Esophagus muscularis mucosa (tissue), 4 donors: ENCODE results near the gene COG3. TPM values are rescaled to one million over a fixed set of nuclear protein-coding genes. Genes with fewer than 3 reads are reported as not detected.

Experiments used
- DNase-seq: peaks from one replicate; pipeline ENCODE4 v3.0.0-alpha.2; 2017; ENCODE audit errors: extremely low spot score
- H3K27ac ChIP-seq, 4 donors: fragments of 200-600 bp; sonication (generic); replicated peaks in 1 of 4; 1 replicate in 3 of 4; 2 replicates in 1 of 4; pipeline ENCODE4 v1.5.1; 2016 to 2019; ENCODE audit warnings: mild to moderate bottlenecking in 1 of 4
- H3K27me3 ChIP-seq, 4 donors: fragments of 200-600 bp; sonication (generic); one replicate each; pipeline versions ENCODE4 v1.5.1 to v1.6.0; 2016 to 2019
- H3K36me3 ChIP-seq, 4 donors: fragments of 200-600 bp; sonication (generic); one replicate each; pipeline ENCODE4 v1.5.1; 2016 to 2019
- H3K4me1 ChIP-seq, 4 donors: fragments of 200-600 bp; sonication (generic); one replicate each; pipeline ENCODE4 v1.5.1; 2016 to 2019
- H3K4me3 ChIP-seq, 4 donors: fragments of 200-600 bp; sonication (generic); 1 replicate in 2 of 4; 2 replicates in 2 of 4; pipeline ENCODE4 v1.5.1; 2016 to 2019; ENCODE audit warnings: mild to moderate bottlenecking in 4 of 4, moderate library complexity in 1 of 4
- H3K9me3 ChIP-seq, 4 donors: fragments of 200-600 bp; sonication (generic); 1 replicate in 3 of 4; 2 replicates in 1 of 4; pipeline ENCODE4 v1.5.1; 2016 to 2019
- CTCF ChIP-seq, 3 experiments: fragments of 200-600 bp in 2 of 3; fragments of 450-650 bp in 1 of 3; sonication (generic) in 2 of 3; IDR thresholded peaks; one replicate each; pipeline ENCODE4 v1.5.1; 2017 to 2019; ENCODE audit warnings: antibody characterized with exemption in 3 of 3, mild to moderate bottlenecking in 2 of 3, moderate library complexity in 1 of 3
- EP300 ChIP-seq: sonication (generic); formaldehyde crosslinking; IDR thresholded peaks from one replicate; pipeline ENCODE4 v1.6.1; 2017; ENCODE audit warnings: antibody characterized with exemption
- POLR2A ChIP-seq: fragments of 450-650 bp; IDR thresholded peaks from one replicate; pipeline ENCODE4 v1.6.1; 2017; ENCODE audit warnings: antibody characterized with exemption, moderate library complexity, mild to moderate bottlenecking, low read depth
- POLR2AphosphoS5 ChIP-seq, 2 donors: sonication (generic); formaldehyde crosslinking; IDR thresholded peaks; one replicate each; pipeline ENCODE4 v1.6.1; 2017; ENCODE audit warnings: antibody characterized with exemption in 2 of 2
- WGBS: methylation state at CpG from one replicate; pipeline ENCODE4 v1.1.5; 2018; 5-methylcytosine and 5-hydroxymethylcytosine counted together
- intact Hi-C: fragments of 100-400 bp; cut with DNase I; formaldehyde crosslinking; loops from one replicate; pipeline ENCODE4 v1.15.1; 2023
- total RNA-seq, 4 donors: library from RNA; depleted of rRNA; stranded (reverse); fragments of >200 nt; gene quantifications; one replicate each; pipeline versions ENCODE4 v1.1.0 to v1.2.1, GENCODE V29; 2016

COG3 gene
- total RNA-seq, 4 donors from 2014 or later, result 17.7 to 28.2 (median 21.3) TPM

GRCh38 chr13:45542878-45543277, 78.1 kb downstream of the COG3 start:
- DNase-seq, result peak; percentile 77
- 97% methylated on average over 3 of the region's 5 CpGs for WGBS
- Histone ChIP-seq H3K27me3 (no peaks in the 10 kb centered on the region), H3K4me3 (no peak overlapping the region), H3K4me1 (no peaks in the 10 kb centered on the region), H3K36me3 (peaks cover 0 to 3% (median under 1%) of the 10 kb centered on the region in 4 donors), H3K9me3 (no peaks in the 10 kb centered on the region), H3K27ac (no peak overlapping the region)
- intact Hi-C loops, result no loop called here
- TF ChIP-seq CTCF (IDR thresholded peaks at IDR 0.05) (no peak), POLR2AphosphoS5 (IDR thresholded peaks at IDR 0.05) (no peak), EP300 (no peak), POLR2A (no peak)

- Histone ChIP-seq H3K36me3 (no peaks in the 10 kb centered on the region), H3K4me3 (no peak overlapping the region), H3K27me3 (peaks cover 0 to 8% (median 0%) of the 10 kb centered on the region in 4 donors), H3K4me1 (no peaks in the 10 kb centered on the region), H3K9me3 (no peaks in the 10 kb centered on the region), H3K27ac (no peak overlapping the region)
- peak; percentile 83 for DNase-seq
- 86% methylated on average over 2 of the region's 2 CpGs for WGBS
- TF ChIP-seq POLR2A (no peak), EP300 (no peak), CTCF (IDR thresholded peaks at IDR 0.05) (no peak), POLR2AphosphoS5 (IDR thresholded peaks at IDR 0.05) (no peak)
- intact Hi-C loops, result no loop called here
These were observed 79.8 kb downstream of the COG3 start for GRCh38 chr13:45544520-45544919.

GRCh38 chr13:45545686-45546409, 81.1 kb downstream of the COG3 start:
- TF ChIP-seq EP300 (no peak), POLR2A (no peak), POLR2AphosphoS5 (IDR thresholded peaks at IDR 0.05) (no peak), CTCF (IDR thresholded peaks at IDR 0.05) (no peak)
- peak; percentile 88 for DNase-seq
- 79% methylated on average over 6 of the region's 6 CpGs for WGBS
- H3K4me1 ChIP-seq, result no peaks in the 10 kb centered on the region
- H3K27me3 ChIP-seq, result peaks cover 0 to 8% (median 0%) of the 10 kb centered on the region in 4 donors
- no peaks in the 10 kb centered on the region for H3K36me3 ChIP-seq
- no peak overlapping the region for H3K27ac ChIP-seq
- no peaks in the 10 kb centered on the region for H3K9me3 ChIP-seq
- no peak overlapping the region for H3K4me3 ChIP-seq
- intact Hi-C loops, result no loop called here

GRCh38 chr13:45546410-45546765, 81.6 kb downstream of the COG3 start:
- no peaks in the 10 kb centered on the region for H3K4me1 ChIP-seq
- H3K36me3 ChIP-seq, result no peaks in the 10 kb centered on the region
- no peak overlapping the region for H3K27ac ChIP-seq
- H3K4me3 ChIP-seq, result no peak overlapping the region
- intact Hi-C loops, result no loop called here
- H3K27me3 ChIP-seq, result peaks cover 0 to 8% (median 0%) of the 10 kb centered on the region in 4 donors
- TF ChIP-seq EP300, result no peak
- no peak for TF ChIP-seq POLR2A
- no peak for TF ChIP-seq POLR2AphosphoS5 (IDR thresholded peaks at IDR 0.05)
- TF ChIP-seq CTCF (IDR thresholded peaks at IDR 0.05), result no peak
- WGBS, result 88% methylated on average over 8 of the region's 8 CpGs
- peak; percentile 37 for DNase-seq
- no peaks in the 10 kb centered on the region for H3K9me3 ChIP-seq

GRCh38 chr13:45548281-45548680, 83.5 kb downstream of the COG3 start:
- no peak overlapping the region for H3K27ac ChIP-seq
- TF ChIP-seq POLR2A (no peak), EP300 (no peak), POLR2AphosphoS5 (IDR thresholded peaks at IDR 0.05) (no peak), CTCF (IDR thresholded peaks at IDR 0.05) (no peak)
- intact Hi-C loops, result no loop called here
- no peaks in the 10 kb centered on the region for H3K9me3 ChIP-seq
- no peak overlapping the region for H3K4me3 ChIP-seq
- peak; percentile 55 for DNase-seq
- WGBS, result 53% methylated on average over 6 of the region's 6 CpGs
- no peaks in the 10 kb centered on the region for H3K36me3 ChIP-seq
- peaks cover 0 to 8% (median 0%) of the 10 kb centered on the region in 4 donors for H3K27me3 ChIP-seq
- H3K4me1 ChIP-seq, result no peaks in the 10 kb centered on the region
